HG03342 (cell line): ENCODE measurements around the gene OBP2A.
"Not testable (repeated sequence)": the region's sequence is repeated elsewhere in the genome, so short reads cannot be mapped to it uniquely, and the experiment has no call there.

Source experiments
- ATAC-seq: cut with Tn5 transposase; IDR thresholded peaks from one replicate; pipeline ENCODE4 v1.9.1; 2021; ENCODE audit warnings: mild to moderate bottlenecking, moderate library complexity; ENCODE audit not compliant: unreplicated experiment

The OBP2A gene, protein sequence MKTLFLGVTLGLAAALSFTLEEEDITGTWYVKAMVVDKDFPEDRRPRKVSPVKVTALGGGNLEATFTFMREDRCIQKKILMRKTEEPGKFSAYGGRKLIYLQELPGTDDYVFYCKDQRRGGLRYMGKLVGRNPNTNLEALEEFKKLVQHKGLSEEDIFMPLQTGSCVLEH

DNA sequence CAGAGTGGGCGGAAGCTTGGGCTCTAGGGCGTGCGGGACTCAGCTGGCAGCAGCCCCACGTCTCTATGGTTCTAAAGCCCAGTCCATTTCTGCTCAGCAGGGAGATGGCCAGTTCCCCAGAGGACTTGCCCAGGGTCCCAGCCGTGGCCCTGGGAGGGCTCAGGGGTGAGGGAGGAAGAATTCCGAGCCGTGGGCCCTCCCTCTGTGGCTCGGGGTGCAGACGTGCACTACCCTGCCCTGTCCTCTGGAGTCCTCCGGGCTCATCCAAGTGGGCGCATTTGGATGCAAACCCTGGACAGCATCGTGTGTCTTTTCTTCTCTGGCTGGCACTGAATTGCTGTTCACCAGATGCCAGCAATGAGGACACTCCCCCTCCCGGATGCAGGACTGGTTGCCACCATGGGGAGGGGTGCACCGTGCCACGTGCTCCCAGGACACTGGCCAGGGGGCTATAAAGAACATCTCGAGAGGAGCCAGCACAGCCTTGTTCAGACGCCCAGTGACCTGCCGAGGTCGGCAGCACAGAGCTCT is at the start of gene OBP2A:
TSS of gene OBP2A (plus strand) at position 481 of the 531 bp plus-strand sequence. CDS start 55 bp downstream, outside the sequence.
- ATAC-seq = not testable (repeated sequence)

DNA sequence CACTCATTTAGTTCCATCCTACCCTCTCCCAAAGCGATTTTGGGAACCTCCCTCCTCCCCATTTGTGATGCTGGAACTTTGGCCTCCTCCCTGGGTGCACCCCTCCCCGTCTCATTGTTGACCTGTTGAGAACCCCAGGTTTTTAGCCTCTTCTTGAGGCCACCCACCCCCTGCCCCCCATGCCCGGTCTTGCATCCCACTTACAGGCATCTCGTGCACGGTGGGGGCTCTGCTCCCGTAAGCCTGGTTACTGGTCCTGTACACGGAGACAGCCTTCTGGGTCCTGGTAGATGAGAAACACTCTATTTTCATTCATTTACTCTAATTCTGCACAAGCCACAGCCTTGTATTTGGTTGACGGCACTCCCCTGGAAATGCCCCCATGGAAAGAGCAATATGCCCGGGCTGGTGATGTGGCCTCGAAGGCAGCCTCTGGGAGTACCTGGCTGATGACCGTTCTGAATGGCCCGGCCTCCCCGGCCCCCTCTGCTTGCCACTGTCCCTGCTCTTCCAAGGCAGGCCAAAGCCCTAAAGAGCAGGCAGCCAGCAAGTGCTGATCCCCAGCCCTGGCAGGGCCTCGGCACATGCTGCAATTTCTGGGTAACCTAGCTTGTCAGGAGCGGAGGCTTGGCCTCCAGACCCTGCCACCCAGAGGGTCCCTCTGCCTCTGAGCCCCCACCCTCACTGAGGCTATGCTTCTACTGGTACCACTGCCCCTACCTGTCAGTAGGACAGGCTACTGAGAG is 47.4 kb upstream of the OBP2A start:
- no peak for ATAC-seq

DNA sequence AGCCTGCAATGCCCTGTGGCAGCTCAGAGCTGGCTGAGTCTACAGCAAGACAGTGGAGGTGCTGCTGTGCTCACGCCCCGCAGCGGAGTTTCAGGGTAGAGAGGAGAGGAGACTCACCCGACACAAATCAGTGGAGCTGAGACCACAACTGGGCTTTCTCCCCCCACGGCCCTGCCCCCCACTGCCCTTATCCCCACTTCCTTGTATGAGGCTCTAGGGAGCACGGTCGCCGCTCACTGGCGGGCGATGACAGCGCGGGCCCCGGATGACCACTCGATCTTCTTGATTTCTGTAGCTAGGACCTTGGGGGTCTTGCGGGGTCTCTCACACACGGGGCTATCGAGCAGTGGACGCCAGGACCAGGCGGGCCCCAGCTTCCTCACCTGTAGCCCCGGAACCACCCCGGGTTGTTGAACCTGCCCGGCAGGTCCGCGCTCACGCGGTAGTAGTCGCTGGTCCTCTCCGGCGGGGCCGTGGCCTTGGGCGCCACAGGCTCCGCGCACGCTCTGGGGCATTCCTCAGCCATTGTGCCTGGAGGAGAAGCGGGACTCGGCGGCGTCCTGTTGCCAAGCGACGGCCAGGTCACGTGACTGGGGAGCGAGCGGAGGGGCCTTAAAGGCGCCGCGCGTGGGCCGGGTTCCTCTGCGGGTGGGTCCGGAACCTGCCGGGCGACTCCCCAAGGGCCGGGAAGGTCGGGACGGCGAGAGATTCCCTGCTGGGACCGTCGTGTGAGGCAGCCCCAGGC is 46.4 kb upstream of the OBP2A start:
- ATAC-seq = peak; percentile 47

- ATAC-seq = peak; percentile 9
Measured at GRCh38 chr9:135500071-135500524, 45.8 kb upstream of the OBP2A start.

- peak; percentile 81 for ATAC-seq
Measured at GRCh38 chr9:135500525-135501260, 45.2 kb upstream of the OBP2A start, which contains the start of gene MRPS2. Gene MRPS2, plus strand, starts transcription at chr9:135500682. Its CDS starts 29 bp downstream, at chr9:135500711.

DNA sequence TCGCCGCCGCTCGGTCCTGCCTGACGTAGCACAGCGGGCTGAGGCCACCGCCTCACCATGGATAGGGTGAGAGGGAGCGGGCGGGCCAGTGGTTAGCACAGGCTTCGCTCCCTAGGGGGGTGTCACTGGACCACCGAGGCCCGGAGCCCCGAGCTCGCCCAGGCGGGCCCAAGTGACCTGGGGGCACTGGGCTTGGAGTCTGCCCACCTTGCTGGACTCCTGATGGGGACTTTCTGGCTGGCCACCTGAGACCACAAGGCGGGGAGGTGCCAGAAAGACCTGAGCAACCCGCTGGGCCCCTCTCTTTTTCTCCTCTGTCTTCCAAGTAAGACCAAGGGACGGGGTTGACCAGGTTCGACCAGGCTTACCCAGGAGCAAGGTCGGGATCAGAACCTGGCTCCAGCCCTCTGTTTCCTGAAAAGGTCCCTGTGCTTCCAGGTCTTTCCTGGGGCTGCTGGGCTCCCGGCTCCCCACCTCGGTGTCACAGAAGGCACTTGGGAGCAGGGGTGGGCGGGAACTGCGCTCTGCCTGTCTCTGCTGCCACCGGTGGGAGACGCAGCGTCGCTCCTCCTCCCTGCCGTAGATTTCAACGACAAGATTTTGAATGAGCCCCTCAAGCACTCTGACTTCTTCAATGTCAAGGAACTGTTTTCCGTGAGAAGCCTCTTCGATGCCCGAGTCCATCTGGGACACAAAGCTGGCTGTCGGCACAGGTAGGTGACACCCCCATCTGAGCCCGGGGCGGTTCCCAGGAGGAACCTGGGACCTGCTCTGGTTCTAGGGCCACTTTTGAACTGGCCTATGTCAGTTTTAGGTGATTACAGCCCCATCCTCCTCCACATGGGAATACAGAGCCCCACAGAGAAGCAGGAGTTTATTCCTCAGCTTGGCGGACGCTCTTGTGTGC is 44.4 kb upstream of the OBP2A start:
- no peak for ATAC-seq

DNA sequence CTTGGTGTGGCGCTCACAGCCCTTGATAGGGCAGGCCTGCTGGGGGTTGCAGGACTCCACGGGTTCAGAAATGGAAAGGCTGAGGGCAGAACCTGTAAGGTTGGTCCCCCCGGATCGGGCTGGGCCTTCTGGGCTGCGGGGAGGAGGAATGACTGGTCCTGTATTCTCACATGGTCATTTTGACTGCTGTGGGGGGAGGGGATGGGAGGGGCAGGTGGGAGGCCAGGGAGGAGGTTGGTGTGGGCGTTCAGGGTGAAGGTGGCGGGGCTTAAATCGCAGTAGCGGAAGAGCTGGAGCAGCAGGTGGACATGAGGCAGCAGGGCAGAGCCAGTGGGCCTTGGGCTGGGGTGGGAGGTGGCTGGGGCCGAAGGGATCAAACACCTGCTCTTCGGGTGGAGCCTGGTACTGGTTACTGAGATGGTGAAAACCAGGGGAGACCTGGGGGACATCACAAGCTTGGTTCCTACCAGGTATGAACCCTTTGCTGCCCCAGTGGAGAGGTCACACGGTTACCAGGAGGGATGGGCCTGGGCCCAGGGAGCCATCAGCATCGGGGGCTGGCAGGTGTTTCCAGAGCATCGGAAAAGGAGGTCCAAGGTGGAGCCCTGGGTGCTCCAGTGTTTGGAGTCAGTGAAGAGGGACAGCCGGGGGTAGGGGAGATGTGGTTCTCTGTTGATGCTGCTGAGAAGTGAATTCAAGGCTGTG is 43.6 kb upstream of the OBP2A start:
- ATAC-seq = no peak

- no peak for ATAC-seq
Measured at GRCh38 chr9:135502873-135503321, 43.0 kb upstream of the OBP2A start.

DNA sequence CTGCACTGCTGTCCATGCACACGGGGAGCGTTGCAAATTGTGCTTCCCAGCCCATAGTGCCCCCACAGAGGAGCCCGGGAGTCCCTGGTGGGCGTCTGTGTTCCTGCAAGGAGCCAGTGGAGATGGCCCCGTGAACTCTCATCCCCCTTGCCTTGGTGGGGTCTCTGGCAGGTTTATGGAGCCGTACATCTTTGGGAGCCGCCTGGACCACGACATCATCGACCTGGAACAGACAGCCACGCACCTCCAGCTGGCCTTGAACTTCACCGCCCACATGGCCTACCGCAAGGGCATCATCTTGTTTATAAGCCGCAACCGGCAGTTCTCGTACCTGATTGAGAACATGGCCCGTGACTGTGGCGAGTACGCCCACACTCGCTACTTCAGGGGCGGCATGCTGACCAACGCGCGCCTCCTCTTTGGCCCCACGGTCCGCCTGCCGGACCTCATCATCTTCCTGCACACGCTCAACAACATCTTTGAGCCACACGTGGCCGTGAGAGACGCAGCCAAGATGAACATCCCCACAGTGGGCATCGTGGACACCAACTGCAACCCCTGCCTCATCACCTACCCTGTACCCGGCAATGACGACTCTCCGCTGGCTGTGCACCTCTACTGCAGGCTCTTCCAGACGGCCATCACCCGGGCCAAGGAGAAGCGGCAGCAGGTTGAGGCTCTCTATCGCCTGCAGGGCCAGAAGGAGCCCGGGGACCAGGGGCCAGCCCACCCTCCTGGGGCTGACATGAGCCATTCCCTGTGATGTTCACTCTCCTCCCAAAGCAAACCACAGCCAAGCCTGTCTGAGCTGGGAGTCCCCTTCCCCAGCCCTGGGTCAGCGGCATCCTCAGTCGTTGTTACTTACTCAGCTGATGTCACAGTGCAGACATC is 42.3 kb upstream of the OBP2A start:
- no peak for ATAC-seq

DNA sequence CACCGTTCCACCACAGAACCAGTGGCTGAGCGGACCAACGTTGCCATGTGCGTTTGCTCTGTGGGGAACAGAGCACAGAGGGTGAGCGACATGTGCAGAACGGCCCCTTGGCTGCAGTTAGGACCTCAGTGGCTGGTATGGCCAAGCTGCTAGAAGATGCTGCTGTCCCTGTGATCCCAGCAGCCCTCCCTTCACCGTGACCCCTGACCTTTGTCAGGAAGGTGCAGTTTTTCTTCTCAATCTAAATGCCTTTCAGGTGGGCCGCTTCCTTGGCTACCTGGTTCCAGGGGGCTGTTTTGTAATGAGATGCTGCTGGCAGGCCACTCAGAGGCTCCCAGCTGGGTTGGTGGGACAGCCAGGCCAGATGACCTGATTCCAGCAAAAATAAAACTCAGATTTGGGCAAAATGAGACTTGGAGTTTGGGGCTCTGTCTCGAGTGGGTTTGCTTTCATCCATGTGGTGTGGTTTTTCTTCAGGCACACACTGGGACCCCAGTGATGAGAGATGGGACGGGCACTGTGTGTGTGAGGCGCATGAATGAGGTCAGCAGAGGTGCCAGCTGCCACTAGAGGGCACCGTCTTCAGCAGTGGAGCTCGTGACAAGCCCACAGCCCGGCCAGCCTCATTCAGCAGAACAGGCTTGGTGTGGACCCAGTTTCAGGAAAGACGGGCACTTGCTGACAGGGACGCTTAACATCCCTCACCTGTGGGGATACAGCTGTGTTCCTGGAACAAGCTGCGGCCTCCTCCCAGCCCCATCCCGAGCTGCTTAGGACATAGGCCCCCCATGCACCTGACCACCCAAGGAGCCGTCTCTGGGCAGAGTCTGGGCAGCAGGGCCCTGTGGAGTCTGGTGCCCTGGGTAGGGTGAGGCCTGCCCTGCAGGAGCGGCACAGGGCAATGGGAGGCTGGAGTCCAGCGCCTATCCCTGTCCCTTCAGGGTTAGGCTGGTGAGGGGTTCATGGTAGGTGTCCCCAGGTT is 41.4 kb upstream of the OBP2A start:
- ATAC-seq = no peak

- ATAC-seq = no peak
Measured at GRCh38 chr9:135505406-135506187, 40.3 kb upstream of the OBP2A start.

DNA sequence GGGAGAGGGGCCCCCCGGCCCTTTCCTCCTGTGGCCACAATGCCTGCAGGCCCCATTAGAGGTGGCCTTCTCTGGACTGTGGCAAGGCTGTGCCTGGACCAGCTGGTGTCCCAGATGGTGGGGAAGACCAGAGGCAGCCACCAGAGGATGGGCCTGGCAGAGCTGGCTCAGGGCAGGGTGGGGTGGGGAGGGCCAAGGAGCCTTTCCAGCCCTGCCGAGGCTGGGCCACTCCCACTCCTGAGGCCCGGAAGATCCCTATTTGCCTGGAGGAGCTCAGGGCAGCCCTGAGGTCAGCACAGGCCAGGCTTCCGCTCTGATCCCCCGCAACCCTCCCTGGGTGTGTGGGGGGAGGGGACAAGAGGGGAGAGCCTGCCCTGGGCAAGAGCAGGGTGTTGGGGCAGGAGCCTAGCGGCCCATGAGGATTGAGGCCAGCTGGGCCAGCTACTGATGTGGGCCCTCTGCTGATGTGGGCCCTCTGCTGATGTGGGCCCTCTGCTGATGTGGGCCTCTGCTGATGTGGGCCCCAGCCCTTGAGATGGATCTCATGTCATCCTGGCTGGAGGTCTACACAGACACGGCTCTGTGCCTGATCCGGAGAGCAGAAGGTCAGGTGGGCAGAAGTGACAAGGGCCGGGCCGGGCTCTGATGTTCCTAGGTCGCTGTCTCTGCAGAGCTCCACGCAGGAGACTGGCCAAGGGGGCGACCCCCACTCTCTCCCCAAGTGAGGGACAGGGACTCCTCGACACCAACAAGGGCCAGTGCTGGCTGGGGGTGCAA is 39.4 kb upstream of the OBP2A start:
- ATAC-seq = no peak

DNA sequence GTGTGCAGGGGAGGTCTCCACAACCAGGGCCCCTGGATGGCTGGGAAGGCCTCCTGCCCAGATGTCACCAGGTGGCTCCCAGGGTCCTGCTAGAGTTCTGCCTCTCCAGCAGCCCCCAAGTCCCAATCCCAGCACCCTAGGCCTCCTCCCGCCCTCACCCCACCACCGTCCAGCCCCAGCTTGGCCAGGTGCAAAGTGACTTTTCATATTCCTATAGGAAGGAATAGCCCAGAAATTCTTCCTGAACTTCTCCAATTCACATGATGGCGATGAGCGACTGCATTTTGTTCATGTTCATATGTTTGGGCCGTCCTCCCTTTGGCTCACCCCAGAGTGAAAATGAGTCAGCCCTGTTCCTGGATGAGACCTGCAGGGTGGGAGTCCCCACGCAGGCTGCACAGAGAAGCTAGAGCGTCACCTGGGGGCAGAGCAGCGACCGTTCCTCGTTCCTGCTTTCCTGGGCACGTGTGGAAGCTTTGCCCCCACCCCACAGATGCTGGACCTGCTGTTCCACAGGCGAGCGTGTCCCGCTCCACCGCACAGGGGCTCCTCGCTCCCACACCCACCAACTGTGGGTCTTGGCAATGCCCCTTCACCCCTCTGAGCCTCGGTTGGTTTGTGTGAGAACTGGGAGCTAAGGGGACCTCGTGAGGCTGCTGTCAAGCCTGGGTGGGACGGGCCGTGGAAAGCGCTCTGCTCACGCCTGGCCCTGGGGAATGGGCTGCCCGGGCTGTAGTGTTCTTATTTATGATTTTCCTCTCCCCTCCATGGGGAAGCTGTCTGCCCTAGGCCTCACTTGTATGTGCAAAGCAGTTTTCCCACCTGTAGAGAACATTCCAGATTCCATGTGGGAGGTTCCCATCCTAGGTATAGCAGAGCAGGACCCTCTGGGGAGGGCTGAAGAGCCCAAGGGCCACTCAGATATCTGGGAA is 38.6 kb upstream of the OBP2A start:
- no peak for ATAC-seq

DNA sequence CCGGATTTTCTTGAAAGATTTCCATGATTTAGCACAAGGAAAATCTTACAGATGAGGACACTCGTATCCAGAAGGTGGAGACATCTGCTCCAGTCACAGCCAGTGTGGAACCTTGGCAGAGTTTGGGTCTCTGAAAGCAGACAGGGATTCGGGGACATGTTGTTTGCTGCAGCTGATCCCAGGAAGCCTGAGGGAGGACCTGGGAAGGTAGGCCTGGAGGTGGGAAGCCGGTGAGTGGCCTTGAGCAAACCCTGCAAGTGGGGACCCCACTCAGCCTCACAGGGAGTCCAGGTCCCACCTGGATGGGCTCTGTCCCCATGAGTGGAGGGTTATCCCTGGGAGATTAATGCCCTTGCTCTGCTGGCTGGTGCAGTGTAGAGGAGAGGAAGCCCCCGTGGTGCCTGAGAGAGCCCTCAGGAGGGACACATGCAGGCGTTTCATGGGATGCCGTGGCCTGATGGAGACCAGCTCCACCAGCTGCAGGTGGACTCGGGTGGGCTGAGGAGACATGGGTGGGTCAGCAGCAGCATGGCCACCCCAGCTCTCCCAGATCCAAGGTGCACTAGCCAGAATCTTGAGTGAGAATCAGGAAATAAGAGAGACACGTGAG is 37.6 kb upstream of the OBP2A start:
- ATAC-seq = no peak
